T-helper 17 cell (primary cell): ENCODE results near the gene GJB6. TPM values are rescaled to one million over a fixed set of nuclear protein-coding genes. Genes with fewer than 3 reads are reported as not detected.
A peak's percentile ranks its signal among the peaks of the same experiment; 100 is the strongest.

Experiments
- ATAC-seq: fragments of 150-1000 bp; cut with Tn5 transposase; 2 replicates; pipeline ENCODE4 v1.10.0; 2021; ENCODE audit warnings: mild to moderate bottlenecking, moderate library complexity
- DNase-seq, 3 donors: peaks; one replicate each; pipeline versions ENCODE4 v3.0.0 to v3.0.0-alpha.2; 2020 to 2021
- H3K9me3 ChIP-seq: one replicate; pipeline ENCODE4 v1.7.0; 2013; ENCODE audit warnings: low read length, mild to moderate bottlenecking; ENCODE audit not compliant: control insufficient read depth, poor library complexity, severe bottlenecking
- H3K27ac Mint-ChIP-seq: one replicate; pipeline ENCODE4 v1.8.0; 2022; ENCODE audit warnings: mild to moderate bottlenecking, moderate library complexity, mixed read lengths
- H3K27me3 Mint-ChIP-seq: one replicate; pipeline ENCODE4 v1.8.0; 2022; ENCODE audit warnings: mixed read lengths
- H3K36me3 Mint-ChIP-seq: one replicate; pipeline ENCODE4 v1.8.0; 2022; ENCODE audit warnings: low read depth, mixed read lengths
- H3K4me1 Mint-ChIP-seq: one replicate; pipeline ENCODE4 v1.8.0; 2022; ENCODE audit warnings: mild to moderate bottlenecking, mixed read lengths
- H3K4me3 Mint-ChIP-seq: one replicate; pipeline ENCODE4 v1.8.0; 2022; ENCODE audit warnings: mild to moderate bottlenecking, moderate library complexity, mixed read lengths
- total RNA-seq, 4 donors: library from RNA in 2 of 4; stranded (reverse) in 2 of 4; gene quantifications; one replicate each; pipeline ENCODE4 v1.2.3 and lab custom pipeline; 2022 to 2026

Gene GJB6
- total RNA-seq, 2 donors from 2014 or later = 1.3 to 3.3 TPM

DNA sequence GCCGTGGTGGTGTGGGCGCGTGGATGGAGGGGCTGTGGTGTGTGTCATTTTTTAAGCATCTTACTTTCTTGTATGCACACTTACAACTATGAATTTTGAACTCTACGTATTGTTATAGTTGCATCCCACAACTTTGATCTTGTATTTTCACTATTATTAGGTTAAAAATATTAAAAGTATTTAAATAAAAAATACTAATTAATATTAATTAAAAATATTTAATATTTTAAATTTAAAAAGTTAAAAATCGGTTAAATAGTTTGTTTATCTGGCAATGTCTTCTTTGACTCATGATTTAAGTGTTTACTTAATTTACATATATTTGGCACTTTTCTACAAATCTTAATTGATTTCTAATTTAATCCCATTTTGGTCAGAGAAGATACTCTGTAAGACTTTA is 17.8 kb upstream of the GJB6 start:
- H3K9me3 ChIP-seq = no peaks in the 10 kb centered on the region
- DNase-seq (no peak), ATAC-seq (no peak)
- no peak overlapping the region for H3K27ac Mint-ChIP-seq
- H3K36me3 Mint-ChIP-seq = no peaks in the 10 kb centered on the region
- H3K27me3 Mint-ChIP-seq = peaks cover 4% of the 10 kb centered on the region
- no peak overlapping the region for H3K4me3 Mint-ChIP-seq
- no peaks in the 10 kb centered on the region for H3K4me1 Mint-ChIP-seq

GRCh38 chr13:20247963-20248362 is 15.8 kb upstream of the GJB6 start:
- no peaks in the 10 kb centered on the region for H3K9me3 ChIP-seq
- no peaks in the 10 kb centered on the region for H3K36me3 Mint-ChIP-seq
- DNase-seq (no peak), ATAC-seq (no peak)
- no peak overlapping the region for H3K4me3 Mint-ChIP-seq
- H3K4me1 Mint-ChIP-seq = no peaks in the 10 kb centered on the region
- H3K27ac Mint-ChIP-seq = no peak overlapping the region
- H3K27me3 Mint-ChIP-seq = peaks cover 2% of the 10 kb centered on the region

DNA sequence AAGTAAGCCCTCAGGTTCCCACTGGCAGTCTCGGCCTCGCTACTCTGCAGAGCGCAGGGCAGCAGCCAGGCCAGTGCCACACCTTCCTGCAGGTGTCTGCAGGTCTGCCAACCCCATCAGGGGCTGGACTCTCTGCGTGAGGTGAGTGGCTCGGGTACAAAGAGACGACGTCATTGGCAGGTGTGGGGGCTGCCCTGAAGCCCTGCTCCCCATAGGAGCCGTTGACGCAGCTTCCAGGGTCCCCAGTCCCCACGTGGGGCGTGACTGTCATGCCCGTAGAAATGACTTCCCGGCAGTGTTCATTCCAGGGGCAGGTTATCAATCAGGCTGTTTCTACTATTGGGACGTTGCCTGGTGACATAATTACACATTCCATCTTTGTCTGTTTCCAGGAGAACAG is 15.3 kb upstream of the GJB6 start:
- H3K9me3 ChIP-seq = no peaks in the 10 kb centered on the region
- no peak for DNase-seq
- Mint-ChIP-seq H3K27ac (no peak overlapping the region), H3K4me3 (no peak overlapping the region), H3K27me3 (no peaks in the 10 kb centered on the region), H3K36me3 (no peaks in the 10 kb centered on the region), H3K4me1 (no peaks in the 10 kb centered on the region)
- ATAC-seq = no peak

DNA sequence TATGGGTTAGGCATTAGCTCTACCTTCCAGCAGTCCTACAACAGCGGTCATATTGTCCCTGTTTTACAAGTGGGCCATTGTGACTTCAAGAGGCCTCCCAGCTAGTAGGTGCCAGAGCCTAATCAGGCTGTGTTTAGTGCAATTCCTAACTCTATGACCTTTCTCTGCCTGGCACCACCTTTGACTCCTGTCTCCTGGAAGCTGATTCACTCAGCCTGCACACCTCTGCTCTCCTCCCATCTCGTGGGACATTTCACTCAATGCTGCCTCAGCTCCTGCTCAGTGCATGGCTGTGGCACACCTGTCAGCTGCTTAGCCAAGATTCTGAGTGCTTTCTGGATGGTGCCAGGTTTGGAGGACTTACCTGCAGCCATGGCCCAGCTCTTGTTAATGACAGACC is 9.5 kb upstream of the GJB6 start:
- Mint-ChIP-seq H3K27ac (no peak overlapping the region), H3K27me3 (peaks cover 32% of the 10 kb centered on the region), H3K36me3 (peaks cover 4% of the 10 kb centered on the region), H3K4me1 (peaks cover 3% of the 10 kb centered on the region), H3K4me3 (no peak overlapping the region)
- DNase-seq (no peak), ATAC-seq (no peak)
- no peaks in the 10 kb centered on the region for H3K9me3 ChIP-seq

DNA sequence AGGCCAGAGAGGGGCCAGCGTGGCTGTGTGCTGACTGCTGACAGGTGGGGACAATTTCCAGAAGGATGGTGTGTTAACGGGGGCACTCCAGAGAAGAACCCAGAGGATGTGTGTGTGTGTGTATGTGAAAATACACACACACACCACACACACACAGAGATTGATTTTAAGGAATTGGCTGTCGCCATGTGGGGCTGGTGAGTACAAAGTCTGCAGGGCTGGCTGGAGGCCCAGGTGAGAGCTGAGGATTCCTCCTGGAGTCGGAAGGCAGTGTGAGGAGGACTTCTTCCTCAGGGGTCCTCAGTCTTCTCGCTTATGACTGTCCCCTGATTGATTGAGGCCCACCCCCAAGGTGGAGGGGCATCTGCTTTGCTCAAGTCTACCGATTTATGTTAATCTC is 7.6 kb upstream of the GJB6 start:
- Mint-ChIP-seq H3K36me3 (peaks cover 4% of the 10 kb centered on the region), H3K27me3 (peaks cover 34% of the 10 kb centered on the region)

GRCh38 chr13:20232556-20233277 is 598 bp upstream of the GJB6 start:
- ATAC-seq (peak; percentile 29), DNase-seq (no peak)
- peaks cover 10% of the 10 kb centered on the region for H3K4me1 Mint-ChIP-seq
- H3K27me3 Mint-ChIP-seq = peaks cover 25% of the 10 kb centered on the region
- no peaks in the 10 kb centered on the region for H3K9me3 ChIP-seq
- peaks cover 7% of the 10 kb centered on the region for H3K36me3 Mint-ChIP-seq
- peak overlapping the region; percentile 50 for H3K4me3 Mint-ChIP-seq
- no peak overlapping the region for H3K27ac Mint-ChIP-seq

More for the DNA sequence above, 7.6 kb upstream of the GJB6 start:
- H3K4me3 Mint-ChIP-seq = no peak overlapping the region
- H3K27ac Mint-ChIP-seq = no peak overlapping the region
- no peaks in the 10 kb centered on the region for H3K9me3 ChIP-seq
- DNase-seq (no peak), ATAC-seq (no peak)
- H3K4me1 Mint-ChIP-seq = peaks cover 3% of the 10 kb centered on the region

- no peak for DNase-seq
- Mint-ChIP-seq H3K4me3 (peak overlapping the region; percentile 88), H3K27me3 (peaks cover 28% of the 10 kb centered on the region), H3K36me3 (peaks cover 3% of the 10 kb centered on the region), H3K4me1 (peaks cover 10% of the 10 kb centered on the region), H3K27ac (peak overlapping the region; percentile 65)
- peak; percentile 35 for ATAC-seq
- H3K9me3 ChIP-seq = no peaks in the 10 kb centered on the region
Observed at GRCh38 chr13:20230913-20231838, 943 bp downstream of the GJB6 start.

DNA sequence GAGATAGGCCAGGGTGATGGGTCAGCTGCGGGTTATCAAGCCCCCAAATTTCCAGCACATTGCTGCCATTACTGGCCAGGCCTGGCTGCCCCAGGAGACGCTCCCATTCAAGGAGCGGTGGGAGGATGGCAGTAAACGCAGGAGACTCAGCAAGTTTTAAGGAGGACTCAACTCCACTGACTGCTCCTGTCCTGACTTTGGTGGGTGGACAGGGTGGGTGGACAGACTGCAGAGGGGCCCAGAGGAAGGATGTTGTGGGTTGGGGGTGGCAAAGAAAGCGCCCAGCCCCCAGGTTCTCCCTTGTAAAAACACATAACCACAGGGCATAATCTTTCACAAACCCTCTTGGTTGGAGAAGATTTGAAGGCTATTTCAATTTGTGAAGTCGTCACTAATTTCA is 4.4 kb downstream of the GJB6 start:
- Mint-ChIP-seq H3K4me3 (no peak overlapping the region), H3K4me1 (peaks cover 7% of the 10 kb centered on the region), H3K27me3 (peaks cover 24% of the 10 kb centered on the region), H3K36me3 (peaks cover 1% of the 10 kb centered on the region), H3K27ac (no peak overlapping the region)
- no peak for DNase-seq
- no peaks in the 10 kb centered on the region for H3K9me3 ChIP-seq
- no peak for ATAC-seq

DNA sequence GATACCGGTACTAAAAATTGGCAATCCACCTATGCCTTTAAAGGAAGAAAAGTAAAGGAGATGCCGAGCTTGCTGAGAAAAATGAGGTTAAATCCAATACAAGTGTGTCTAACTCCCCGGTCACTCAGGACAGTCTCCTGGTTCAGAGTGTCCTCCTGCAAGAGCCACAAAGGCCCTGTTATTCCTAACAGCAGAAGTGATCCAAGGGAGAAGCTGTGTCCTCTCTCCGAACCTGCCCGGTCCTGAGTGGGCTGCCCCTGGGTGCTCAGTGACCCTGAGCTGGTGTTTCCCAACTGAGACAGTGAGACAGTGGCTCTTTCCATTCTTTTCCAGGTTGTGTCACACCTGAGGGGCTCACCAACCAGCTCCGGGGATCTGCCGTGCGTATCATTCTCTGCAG is 4.8 kb downstream of the GJB6 start:
- no peak overlapping the region for H3K27ac Mint-ChIP-seq
- DNase-seq (no peak), ATAC-seq (no peak)
- peaks cover 2% of the 10 kb centered on the region for H3K36me3 Mint-ChIP-seq
- no peaks in the 10 kb centered on the region for H3K9me3 ChIP-seq
- no peak overlapping the region for H3K4me3 Mint-ChIP-seq
- peaks cover 26% of the 10 kb centered on the region for H3K27me3 Mint-ChIP-seq
- H3K4me1 Mint-ChIP-seq = peaks cover 7% of the 10 kb centered on the region

- no peak for DNase-seq
- Mint-ChIP-seq H3K36me3 (peaks cover 2% of the 10 kb centered on the region), H3K4me3 (no peak overlapping the region), H3K27me3 (peaks cover 24% of the 10 kb centered on the region), H3K4me1 (peaks cover 7% of the 10 kb centered on the region), H3K27ac (no peak overlapping the region)
- no peaks in the 10 kb centered on the region for H3K9me3 ChIP-seq
- ATAC-seq = no peak
Observed at GRCh38 chr13:20222553-20222952, 9.6 kb downstream of the GJB6 start.

GRCh38 chr13:20221772-20222171 is 10.3 kb downstream of the GJB6 start:
- no peak for ATAC-seq

DNA sequence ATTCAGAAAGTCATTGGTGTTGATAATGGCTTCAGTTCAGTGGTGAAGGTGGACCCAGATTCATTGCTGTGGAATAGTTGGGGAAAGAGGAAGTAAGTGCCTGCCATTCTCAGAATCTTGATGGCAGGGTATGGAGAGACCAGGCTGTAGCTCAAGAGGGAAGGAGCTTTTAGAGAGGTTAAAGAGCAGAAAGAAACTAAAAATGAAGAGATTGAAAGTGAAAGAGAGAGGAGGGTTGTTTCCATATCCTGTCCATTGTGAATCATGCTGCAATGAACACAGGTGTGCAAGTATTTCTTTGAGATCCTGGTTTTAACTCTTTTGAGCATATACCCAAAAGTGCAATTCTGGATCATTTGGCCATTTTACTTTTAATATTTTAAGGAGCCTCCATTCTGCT is 12.5 kb downstream of the GJB6 start:
- ATAC-seq = no peak

More at GRCh38 chr13:20221772-20222171, 10.3 kb downstream of the GJB6 start:
- Mint-ChIP-seq H3K27ac (no peak overlapping the region), H3K4me1 (peaks cover 7% of the 10 kb centered on the region), H3K27me3 (peaks cover 16% of the 10 kb centered on the region), H3K4me3 (no peak overlapping the region), H3K36me3 (peaks cover 2% of the 10 kb centered on the region)
- H3K9me3 ChIP-seq = no peaks in the 10 kb centered on the region
- no peak for DNase-seq

DNA sequence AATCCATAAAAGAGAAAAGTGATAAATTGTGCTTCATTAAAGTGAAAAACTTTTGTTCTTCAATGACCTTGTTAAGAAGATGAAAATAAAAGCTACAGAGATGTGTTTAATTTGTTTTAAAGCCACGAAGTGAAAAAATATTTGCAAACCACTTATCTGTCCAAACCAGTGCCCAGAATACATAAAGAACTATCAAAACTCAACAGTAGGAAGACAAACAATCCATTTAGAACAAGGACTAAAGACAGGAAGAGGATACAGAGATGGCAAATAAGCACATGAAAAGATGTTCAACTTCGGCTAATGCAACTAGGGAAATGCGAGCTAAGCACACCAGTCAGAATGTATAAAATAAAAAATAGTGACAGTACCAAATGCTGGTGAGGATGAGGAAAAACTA is 15.0 kb downstream of the GJB6 start:
- no peaks in the 10 kb centered on the region for H3K36me3 Mint-ChIP-seq
- no peak overlapping the region for H3K27ac Mint-ChIP-seq
- DNase-seq (no peak), ATAC-seq (no peak)
- peaks cover 7% of the 10 kb centered on the region for H3K4me1 Mint-ChIP-seq
- H3K4me3 Mint-ChIP-seq = no peak overlapping the region
- no peaks in the 10 kb centered on the region for H3K9me3 ChIP-seq
- H3K27me3 Mint-ChIP-seq = no peaks in the 10 kb centered on the region

More for the DNA sequence above, 12.5 kb downstream of the GJB6 start:
- Mint-ChIP-seq H3K4me3 (peak overlapping the region; percentile 25), H3K4me1 (peaks cover 7% of the 10 kb centered on the region), H3K27me3 (peaks cover 8% of the 10 kb centered on the region), H3K36me3 (peaks cover 2% of the 10 kb centered on the region), H3K27ac (peak overlapping the region; percentile 3)
- no peak for DNase-seq
- H3K9me3 ChIP-seq = no peaks in the 10 kb centered on the region
